AG10803 (cell line): ENCODE results near the gene FHAD1.

Source experiments
- DNase-seq: peaks from one replicate; pipeline ENCODE4 v3.0.0; 2010; ENCODE audit warnings: low read depth
- H3K4me3 ChIP-seq: 2 replicates; pipeline ENCODE4 v1.5.1; 2011; ENCODE audit warnings: mild to moderate bottlenecking, low read length, control low read depth
- CTCF ChIP-seq: conservative IDR thresholded peaks from 2 replicates; pipeline ENCODE4 v1.5.1; 2011; ENCODE audit warnings: mild to moderate bottlenecking, low read length, control low read depth, inconsistent platforms

The FHAD1 gene

DNA sequence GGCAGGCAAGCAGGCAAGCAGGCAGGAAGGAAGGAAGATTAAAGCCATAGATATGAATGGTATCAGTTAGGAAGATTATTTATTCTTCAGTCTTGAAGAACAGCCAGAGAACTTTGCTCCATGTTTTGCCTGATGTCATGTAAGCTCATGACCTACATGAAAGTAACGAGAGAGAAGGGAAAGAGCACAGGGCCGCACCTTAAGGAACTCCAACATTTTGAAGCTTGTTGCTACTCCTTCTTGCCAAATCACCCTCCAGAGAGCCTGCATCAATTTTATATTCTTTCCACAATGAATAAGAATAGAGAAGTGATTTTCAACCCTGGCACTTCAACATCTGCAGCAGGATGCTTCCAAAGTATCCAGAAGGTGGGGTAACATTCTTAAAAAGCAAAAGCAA lies 84.7 kb downstream of the FHAD1 start:
- DNase-seq = no peak
- TF ChIP-seq CTCF = no peak
- no peak overlapping the region for H3K4me3 ChIP-seq

DNA sequence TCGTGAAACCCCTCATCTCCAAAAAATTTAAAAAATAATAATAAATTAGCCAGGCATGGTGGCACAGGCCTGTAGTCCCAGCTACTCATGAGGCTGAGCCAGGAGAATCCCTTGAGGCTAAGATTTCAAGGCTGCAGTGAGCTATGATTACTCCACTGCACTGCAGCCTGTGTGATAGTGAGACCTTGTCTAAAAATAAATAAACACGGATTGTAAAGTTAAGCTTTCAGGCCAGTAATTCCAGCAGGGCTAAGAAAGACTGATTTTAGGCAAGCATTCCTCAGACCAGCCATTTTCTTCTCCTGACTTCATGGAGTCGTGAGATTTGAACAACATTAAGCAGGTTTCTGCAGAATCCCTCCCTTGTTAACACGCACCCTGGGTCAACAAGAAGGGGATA lies 85.5 kb downstream of the FHAD1 start:
- H3K4me3 ChIP-seq = no peak overlapping the region
- TF ChIP-seq CTCF = no peak
- DNase-seq = no peak

DNA sequence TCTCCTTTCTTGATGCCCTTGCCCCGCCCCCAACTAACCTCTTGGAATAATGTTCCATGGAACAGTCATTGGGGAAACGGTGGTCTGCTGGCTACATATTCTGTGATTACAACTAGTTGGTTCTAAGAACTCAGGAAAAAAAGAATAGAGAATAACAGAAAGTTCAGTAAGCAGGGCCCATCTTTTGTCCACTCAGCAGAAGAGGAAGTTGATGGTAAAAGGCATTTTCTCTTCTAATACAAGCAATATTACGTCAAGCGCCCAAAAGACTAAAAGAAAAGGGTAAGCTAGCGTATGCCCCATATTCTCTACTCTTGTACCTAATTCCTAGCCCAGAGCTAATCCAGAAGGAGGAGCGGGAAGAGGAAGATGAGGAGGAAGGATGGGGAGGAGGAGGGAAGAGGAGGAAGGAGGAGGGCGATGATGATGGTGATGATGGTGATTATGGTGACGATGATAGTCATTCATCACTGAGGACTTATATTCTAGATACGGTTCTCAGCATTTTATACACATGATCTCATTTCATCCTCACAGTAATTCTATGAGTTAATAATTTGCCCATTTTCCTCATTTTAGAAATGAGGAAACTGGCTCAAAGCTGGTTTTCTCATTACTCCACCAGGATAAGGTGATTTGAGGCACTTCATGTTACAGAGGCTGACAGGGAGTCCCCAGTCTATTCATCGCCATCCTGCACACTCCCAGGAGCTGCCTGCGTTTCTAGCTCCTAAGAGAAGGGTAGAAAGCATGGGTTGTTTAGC lies 86.1 kb downstream of the FHAD1 start:
- no peak overlapping the region for H3K4me3 ChIP-seq
- no peak for TF ChIP-seq CTCF
- no peak for DNase-seq

DNA sequence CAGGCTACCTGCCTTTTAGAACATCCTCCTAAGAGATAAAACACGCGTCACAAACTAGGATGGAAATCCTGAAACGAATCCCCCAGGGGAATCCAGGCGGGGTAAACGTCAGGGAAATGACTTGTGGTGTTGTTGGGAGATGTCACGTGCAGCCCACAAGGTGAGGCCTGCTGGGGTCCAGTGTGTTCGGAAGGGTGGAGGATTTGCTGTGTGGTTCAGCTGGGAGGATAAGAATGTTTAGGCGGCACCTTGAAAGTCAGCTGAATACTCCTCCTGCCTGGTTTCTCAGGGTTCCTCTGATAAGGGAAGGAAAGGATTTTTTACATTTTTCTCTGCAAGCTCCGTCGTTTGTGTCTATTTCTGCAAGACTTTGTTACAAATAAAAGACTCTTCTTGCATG lies 88.0 kb downstream of the FHAD1 start:
- no peak for TF ChIP-seq CTCF
- no peak overlapping the region for H3K4me3 ChIP-seq
- no peak for DNase-seq

- DNase-seq = no peak
- H3K4me3 ChIP-seq = no peak overlapping the region
- TF ChIP-seq CTCF = no peak
These were observed 89.8 kb downstream of the FHAD1 start for GRCh38 chr1:15336866-15337265.

DNA sequence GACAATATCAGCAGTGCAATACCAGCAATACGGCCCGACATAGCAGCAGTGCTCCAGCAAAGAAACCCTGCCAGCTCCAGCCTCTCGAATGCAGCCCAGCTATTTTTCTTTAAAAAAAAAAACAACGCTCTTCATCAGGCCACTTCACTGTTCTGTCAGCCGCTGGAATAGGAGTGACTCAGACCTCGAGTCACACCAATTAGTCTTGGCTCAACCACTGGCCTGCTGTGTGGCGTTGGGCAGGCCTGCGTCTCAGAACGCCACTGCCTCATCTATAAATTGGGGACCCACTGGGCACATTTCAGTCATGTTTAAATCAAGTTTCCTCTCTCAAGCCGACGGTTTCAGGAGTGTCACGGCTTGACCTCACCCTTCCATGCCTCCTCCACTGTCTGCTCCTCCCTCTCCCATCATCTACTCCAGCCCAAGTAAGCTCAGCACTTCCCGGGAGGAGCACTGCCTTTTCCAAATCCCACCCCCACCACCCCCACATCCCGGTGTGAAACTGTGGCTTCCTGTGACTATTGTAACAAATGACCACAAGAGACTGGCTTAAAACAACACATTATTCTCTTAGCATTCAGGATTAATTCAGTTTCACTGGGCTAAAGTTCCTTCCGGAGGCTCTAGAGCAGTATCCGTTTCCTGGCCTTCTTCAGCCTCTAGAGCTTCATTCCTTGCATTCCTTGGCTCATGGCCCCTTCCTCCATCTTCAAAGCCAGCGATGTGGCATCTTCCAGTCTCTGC lies 90.8 kb downstream of the FHAD1 start:
- no peak overlapping the region for H3K4me3 ChIP-seq
- no peak for TF ChIP-seq CTCF
- peak; percentile 84 for DNase-seq

DNA sequence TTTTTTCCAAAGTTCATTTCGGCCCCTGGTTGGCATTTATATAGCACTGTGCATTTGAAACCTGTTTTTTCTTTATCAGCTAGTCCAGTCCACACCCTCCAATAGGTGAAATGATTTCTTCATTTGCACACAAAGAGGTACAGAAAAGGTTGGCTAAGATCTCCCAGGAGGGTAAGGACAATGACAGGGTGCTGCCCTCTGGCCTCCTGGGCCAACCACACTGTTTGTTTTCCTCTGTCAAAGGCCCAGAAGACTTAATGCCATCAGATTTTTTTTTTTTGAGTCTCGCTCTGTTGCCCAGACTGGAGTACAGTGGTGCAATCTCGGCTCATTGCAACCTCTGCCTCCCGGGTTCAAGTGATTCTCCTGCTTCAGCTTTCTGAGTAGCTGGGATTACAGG lies 92.5 kb downstream of the FHAD1 start:
- no peak for DNase-seq
- TF ChIP-seq CTCF = no peak
- H3K4me3 ChIP-seq = no peak overlapping the region
